ENCODE measurements around the gene FGF2.
"Not testable (repeated sequence)": the region's sequence is repeated elsewhere in the genome, so short reads cannot be mapped to it uniquely, and the experiment has no call there.

FGF2 gene

GRCh38 chr4:122930862-122931261 lies 104.2 kb downstream of the FGF2 start:
- DNase-seq (ENCODE audit: low spot score) = no peak

- DNase-seq (ENCODE audit: low spot score) = no peak
Observed at GRCh38 chr4:122932763-122933162, 106.1 kb downstream of the FGF2 start.

DNA sequence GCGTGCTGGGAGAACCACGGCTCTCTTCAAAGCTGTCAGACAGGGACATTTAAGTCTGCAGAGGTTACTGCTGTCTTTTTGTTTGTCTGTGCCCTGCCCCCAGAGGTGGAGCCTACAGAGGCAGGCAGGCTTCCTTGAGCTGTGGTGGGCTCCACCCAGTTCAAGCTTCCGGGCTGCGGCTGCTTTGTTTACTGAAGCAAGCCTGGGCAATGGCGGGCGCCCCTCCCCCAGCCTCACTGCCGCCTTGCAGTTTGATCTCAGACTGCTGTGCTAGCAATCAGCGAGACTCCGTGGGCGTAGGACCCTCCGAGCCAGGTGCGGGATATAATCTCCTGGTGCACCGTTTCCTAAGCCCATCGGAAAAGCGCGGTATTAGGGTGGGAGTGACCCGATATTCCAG lies 118.5 kb downstream of the FGF2 start:
- DNase-seq (ENCODE audit: low spot score) = not testable (repeated sequence)

- no peak for DNase-seq (ENCODE audit: low spot score)
Observed at GRCh38 chr4:122946142-122946541, 119.5 kb downstream of the FGF2 start.

All from iPS-NIHi11 (cell line).